Transverse colon (tissue), 4 donors: ENCODE results near the gene KCNJ11. TPM values are rescaled to one million over a fixed set of nuclear protein-coding genes. Genes with fewer than 3 reads are reported as not detected.

Experiments used
- DNase-seq: peaks from one replicate; pipeline ENCODE4 v3.0.0-alpha.2; 2019
- H3K27ac ChIP-seq, 4 donors: fragments of 200-600 bp; sonication (generic); 2 replicates each; pipeline ENCODE4 v1.5.1; 2016 to 2018; ENCODE audit warnings: inconsistent platforms in 4 of 4
- H3K27me3 ChIP-seq: fragments of 200-600 bp; sonication (generic); 2 replicates; pipeline ENCODE4 v1.5.1; 2017; ENCODE audit warnings: inconsistent platforms
- H3K36me3 ChIP-seq, 4 donors: fragments of 200-600 bp; sonication (generic); 2 replicates each; pipeline ENCODE4 v1.5.1; 2017 to 2019; ENCODE audit warnings: inconsistent platforms in 4 of 4
- H3K4me1 ChIP-seq, 4 donors: fragments of 200-600 bp; sonication (generic); 2 replicates each; pipeline ENCODE4 v1.5.1; 2017 to 2020; ENCODE audit warnings: inconsistent platforms in 4 of 4
- H3K4me3 ChIP-seq, 4 donors: fragments of 200-600 bp; sonication (generic); 1 replicate in 1 of 4; 2 replicates in 3 of 4; pipeline versions ENCODE4 v1.5.1 to v1.6.1; 2017 to 2019; ENCODE audit warnings: inconsistent platforms in 4 of 4
- H3K9me3 ChIP-seq, 2 donors: fragments of 200-600 bp; sonication (generic); 2 replicates each; pipeline ENCODE4 v1.5.1; 2017 to 2019; ENCODE audit warnings: inconsistent platforms in 2 of 2
- CTCF ChIP-seq, 5 experiments: fragments of 200-600 bp in 3 of 5; fragments of 450-650 bp in 2 of 5; sonication (generic) in 3 of 5; IDR thresholded peaks; 1 replicate in 2 of 5; 2 replicates in 3 of 5; pipeline ENCODE4 v1.5.1; 2016 to 2017; ENCODE audit warnings: antibody characterized with exemption in 5 of 5, inconsistent platforms in 3 of 5, mild to moderate bottlenecking in 2 of 5, moderate library complexity in 1 of 5
- EP300 ChIP-seq: sonication (generic); formaldehyde crosslinking; IDR thresholded peaks from one replicate; pipeline ENCODE4 v1.6.1; 2017; ENCODE audit warnings: antibody characterized with exemption, low read depth
- POLR2A ChIP-seq: fragments of 450-650 bp; IDR thresholded peaks from one replicate; pipeline ENCODE4 v1.6.1; 2016; ENCODE audit warnings: antibody characterized with exemption, mild to moderate bottlenecking, moderate library complexity
- POLR2AphosphoS5 ChIP-seq, 3 donors: sonication (generic); formaldehyde crosslinking; IDR thresholded peaks; one replicate each; pipeline ENCODE4 v1.6.1; 2016; ENCODE audit warnings: antibody characterized with exemption in 3 of 3
- WGBS, 2 donors: methylation state at CpG; one replicate each; pipeline ENCODE4 v1.1.5; 2018; ENCODE audit warnings: low coverage in 1 of 2; 5-methylcytosine and 5-hydroxymethylcytosine counted together
- in situ Hi-C, 4 donors: fragments of 200-750 bp; cut with MboI; loops; one replicate each; pipeline versions ENCODE4 v1.15.0 to v1.15.1; 2017; ENCODE audit warnings: low sequenced_read_pairs in 3 of 4, low pct_ligation_motif_present in 1 of 4, low pct_unique_long_range_greater_than_20kb in 1 of 4
- intact Hi-C: fragments of 100-400 bp; cut with DNase I; formaldehyde crosslinking; loops from one replicate; pipeline ENCODE4 v1.15.1; 2023; ENCODE audit warnings: low total_unique reads
- total RNA-seq, 4 donors: library from RNA; depleted of rRNA; stranded (reverse); fragments of >200 nt; gene quantifications; one replicate each; pipeline ENCODE4 v1.1.0, GENCODE V29; 2016

Gene KCNJ11
- total RNA-seq, 4 donors from 2014 or later: 1.3 to 135 (median 3.5) TPM; not detected in 1

DNA sequence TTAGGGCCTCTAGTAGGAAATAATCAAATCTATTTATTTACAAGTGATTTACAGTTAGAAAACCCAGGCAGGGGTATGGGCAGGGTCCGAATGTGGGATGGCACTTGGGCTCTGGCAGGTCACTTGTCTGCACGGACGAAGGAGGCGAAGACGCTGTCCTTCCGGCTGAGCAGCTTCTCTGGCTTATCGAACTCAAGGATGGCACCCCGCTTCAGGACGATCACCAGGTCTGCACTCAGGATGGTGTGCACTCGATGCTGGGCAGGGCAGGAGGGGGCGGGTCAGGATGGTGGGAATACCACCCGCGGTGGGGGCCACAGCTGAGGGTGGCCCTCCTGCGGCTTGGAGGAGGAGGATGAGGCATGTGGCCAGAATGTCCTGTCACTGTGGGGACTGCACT is 4.4 kb upstream of the KCNJ11 start:
- Histone ChIP-seq H3K27me3 (no peaks in the 10 kb centered on the region), H3K4me1 (peaks cover 0 to 5% (median 3%) of the 10 kb centered on the region in 4 donors), H3K9me3 (no peaks in the 10 kb centered on the region), H3K36me3 (no peaks in the 10 kb centered on the region), H3K27ac (no peak overlapping the region), H3K4me3 (no peak overlapping the region)
- WGBS, 2 donors: 90 to 91% methylated on average over 2 to 14 of the region's 14 CpGs
- intact Hi-C loops: no loop called here
- TF ChIP-seq POLR2AphosphoS5 (IDR thresholded peaks at IDR 0.05) (no peak), POLR2A (no peak), EP300 (no peak), CTCF (IDR thresholded peaks at IDR 0.05) (no peak)
- in situ Hi-C loops: loop anchor here in 1 of 4 donors (5.0 kb wide), 1 partner anchor 109 kb away; no protein-coding TSS in a partner anchor
- no peak for DNase-seq

GRCh38 chr11:17391493-17392355 is 3.3 kb upstream of the KCNJ11 start:
- no peaks in the 10 kb centered on the region for H3K9me3 ChIP-seq
- in situ Hi-C loops (loop anchor here in 1 of 4 donors (5.0 kb wide), 1 partner anchor 111 kb away; no protein-coding TSS in a partner anchor), intact Hi-C loops (no loop called here)
- no peak overlapping the region for H3K4me3 ChIP-seq
- no peaks in the 10 kb centered on the region for H3K27me3 ChIP-seq
- no peaks in the 10 kb centered on the region for H3K36me3 ChIP-seq
- peaks cover 0 to 5% (median 3%) of the 10 kb centered on the region in 4 donors for H3K4me1 ChIP-seq
- 51% methylated on average over 3 of the region's 3 CpGs; no CpG with 5 or more reads in 1 of the 2 donors for WGBS, 2 donors
- no peak for DNase-seq
- no peak overlapping the region for H3K27ac ChIP-seq
- TF ChIP-seq POLR2AphosphoS5 (IDR thresholded peaks at IDR 0.05) (no peak), CTCF (IDR thresholded peaks at IDR 0.05) (no peak), EP300 (no peak)

DNA sequence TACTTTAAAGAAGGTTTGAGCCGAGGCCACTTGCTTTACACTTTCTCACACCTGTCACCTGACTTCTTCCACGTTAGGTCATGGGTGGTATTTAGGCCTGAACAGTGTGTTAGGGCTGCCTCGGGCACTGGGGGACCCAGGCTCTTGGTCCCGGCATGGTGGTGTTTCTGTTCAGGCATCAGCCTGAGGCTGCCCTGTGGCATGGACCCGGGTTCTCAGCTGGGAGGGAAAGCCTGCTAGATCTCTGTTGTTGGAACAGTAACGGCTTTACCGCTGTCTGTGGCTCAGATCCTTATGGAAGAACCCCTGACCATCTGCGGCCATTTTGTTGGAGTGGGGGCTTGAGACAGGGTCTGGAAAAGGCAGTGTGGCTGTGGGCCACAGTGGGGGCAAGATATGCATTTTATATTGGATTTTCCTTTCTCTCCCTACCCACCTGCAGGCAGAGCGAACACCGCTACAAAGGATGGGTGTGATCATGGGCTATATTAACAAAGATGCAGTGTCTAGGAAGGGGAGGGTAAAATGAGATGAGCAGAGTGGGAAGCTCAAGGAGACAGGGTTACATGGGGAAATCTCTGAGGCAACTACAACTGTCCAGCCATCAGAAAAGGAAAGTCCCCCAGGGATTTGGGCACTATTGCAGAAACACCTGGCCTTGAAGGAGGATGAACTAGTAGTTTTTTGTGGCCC is 1.6 kb upstream of the KCNJ11 start:
- Histone ChIP-seq H3K27ac (no peak overlapping the region), H3K9me3 (no peaks in the 10 kb centered on the region), H3K4me3 (no peak overlapping the region), H3K4me1 (peaks cover 0 to 5% (median 3%) of the 10 kb centered on the region in 4 donors), H3K27me3 (no peaks in the 10 kb centered on the region), H3K36me3 (no peaks in the 10 kb centered on the region)
- 53 to 100% methylated on average over 1 to 9 of the region's 10 CpGs for whole genome bisulfite sequencing, 2 donors
- in situ Hi-C loops: loop anchor here in 2 of 4 donors (5.0 to 10.0 kb wide), 2 partner anchors 112 to 115 kb away; no protein-coding TSS in a partner anchor
- intact Hi-C loops: no loop called here
- DNase-seq: no peak
- no peak for TF ChIP-seq CTCF (IDR thresholded peaks at IDR 0.05)
